Pons (tissue), 1 donor: Measurements from ENCODE around the gene ZFYVE26.
"Not testable (repeated sequence)": the region's sequence is repeated elsewhere in the genome, so short reads cannot be mapped to it uniquely, and the experiment has no call there.

Experiments used
- DNase-seq: peaks from one replicate; pipeline ENCODE4 v3.0.0-alpha.2; 2016; ENCODE audit warnings: low spot score

ZFYVE26 gene

GRCh38 chr14:67705211-67705610 lies 111.2 kb downstream of the ZFYVE26 start:
- no peak for DNase-seq

- DNase-seq = peak; percentile 98
Observed at GRCh38 chr14:67704484-67705089, 111.8 kb downstream of the ZFYVE26 start.

DNA sequence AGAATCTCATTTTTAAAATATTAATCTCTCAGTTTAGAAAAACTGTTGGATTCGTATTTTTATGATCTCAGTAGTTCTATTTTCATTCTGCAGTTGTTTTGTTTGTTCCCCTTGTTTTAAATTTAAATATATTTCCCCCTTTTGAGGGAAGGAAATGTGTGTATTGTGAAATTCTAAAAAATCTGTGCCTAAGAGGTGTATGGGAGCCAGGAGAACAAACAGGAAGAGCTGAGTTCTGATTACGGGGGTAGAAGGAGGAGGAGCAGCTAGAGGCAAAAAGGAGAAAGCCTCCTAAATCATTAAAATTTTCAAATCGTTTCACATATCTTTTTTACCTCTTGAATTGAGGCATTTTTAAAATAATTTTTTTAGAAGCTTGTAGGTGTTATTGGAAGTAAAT lies 112.4 kb downstream of the ZFYVE26 start:
- DNase-seq = peak; percentile 25

DNA sequence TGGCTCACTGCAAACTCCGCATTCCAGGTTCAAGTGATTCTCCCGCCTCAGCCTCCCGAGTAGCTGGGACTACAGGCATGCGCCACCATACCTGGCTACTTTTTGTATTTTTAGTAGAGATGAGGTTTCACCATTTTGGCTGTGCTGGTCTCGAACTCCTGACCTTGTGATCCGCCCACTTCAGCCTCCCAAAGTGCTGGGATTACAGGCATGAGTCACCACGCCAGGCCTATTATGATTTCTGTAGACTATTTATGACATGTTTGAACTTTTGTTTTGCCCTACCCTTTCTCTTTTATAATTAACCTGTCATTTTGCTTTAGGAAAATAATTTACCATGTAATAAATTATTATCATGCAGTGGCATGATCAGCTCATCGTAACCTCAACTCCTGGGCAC lies 114.9 kb downstream of the ZFYVE26 start, which contains the start of gene RDH12:
Gene RDH12 (plus strand): TSS at position 395 of the 400 bp plus-strand sequence. CDS start 20,757 bp downstream, outside the sequence.
- DNase-seq = not testable (repeated sequence)

DNA sequence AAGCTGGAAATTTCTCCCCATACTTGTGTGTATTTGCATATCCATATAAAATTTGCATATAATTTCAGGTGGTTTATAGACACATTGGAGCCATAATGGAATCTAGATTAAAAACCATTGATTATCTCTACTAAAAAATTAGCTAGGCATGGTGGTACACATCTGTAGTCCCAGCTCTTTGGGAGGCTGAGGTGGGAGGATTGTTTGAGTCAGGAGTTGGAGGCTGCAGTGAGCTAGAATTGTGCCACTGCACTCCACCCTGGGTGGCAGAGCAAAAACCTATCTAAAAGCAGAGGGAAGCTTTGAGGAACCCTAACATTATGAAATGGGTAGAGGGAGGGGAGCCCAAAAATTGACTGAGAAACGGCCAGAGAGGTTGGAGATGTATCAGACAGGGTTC lies 118.2 kb downstream of the ZFYVE26 start:
- DNase-seq = no peak

- DNase-seq = no peak
Observed at GRCh38 chr14:67697006-67697405, 119.4 kb downstream of the ZFYVE26 start.
